GM19023 (cell line): ENCODE results near the gene NDUFB7.

ENCODE experiments used
- ATAC-seq: cut with Tn5 transposase; IDR thresholded peaks from one replicate; pipeline ENCODE4 v1.9.1; 2021; ENCODE audit warnings: mild to moderate bottlenecking, moderate library complexity; ENCODE audit not compliant: unreplicated experiment

NDUFB7 gene

DNA sequence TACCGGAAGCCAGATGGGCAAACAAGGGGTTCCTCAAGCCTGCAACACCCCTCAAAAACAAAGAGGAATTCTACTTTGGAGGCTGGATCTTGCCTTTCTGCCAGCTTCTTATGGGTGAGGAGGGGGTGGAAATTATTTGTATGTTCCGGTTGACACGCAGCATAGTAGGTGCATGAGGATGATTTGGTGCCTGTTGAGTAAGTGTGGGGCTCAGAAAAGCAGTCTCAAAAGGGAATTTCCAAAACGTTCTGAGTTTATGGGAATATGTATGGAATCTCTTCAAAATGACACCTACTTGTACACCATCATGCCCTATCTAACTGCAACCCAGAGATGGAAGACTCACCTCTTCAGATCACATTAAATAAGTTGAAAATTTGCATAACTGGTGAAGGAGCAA is 45.4 kb downstream of the NDUFB7 start:
- ATAC-seq: no peak

DNA sequence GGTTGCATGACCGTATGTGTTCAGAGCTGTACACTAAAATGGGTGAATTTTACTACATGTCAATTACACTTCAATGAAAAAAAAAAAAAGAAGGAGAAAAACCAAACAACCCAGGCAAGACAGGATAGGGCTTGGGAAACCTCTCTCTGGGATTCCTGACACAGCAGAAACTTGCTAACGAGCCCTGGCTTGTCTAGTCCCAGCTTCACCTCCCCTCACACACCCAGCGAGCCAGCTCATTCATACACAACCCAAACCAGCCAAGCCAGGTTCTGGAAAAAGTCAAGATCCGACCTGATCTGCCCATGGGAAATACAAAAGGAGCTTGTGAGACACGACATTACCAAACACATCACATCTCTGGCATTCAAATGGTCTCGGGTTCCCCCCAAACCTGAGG is 46.1 kb downstream of the NDUFB7 start:
- ATAC-seq: no peak

GRCh38 chr19:14520543-14520942 is 51.3 kb downstream of the NDUFB7 start:
- no peak for ATAC-seq

- ATAC-seq: no peak
Measured at GRCh38 chr19:14519860-14520407, 51.9 kb downstream of the NDUFB7 start.

- no peak for ATAC-seq
Measured at GRCh38 chr19:14519245-14519859, 52.5 kb downstream of the NDUFB7 start.

DNA sequence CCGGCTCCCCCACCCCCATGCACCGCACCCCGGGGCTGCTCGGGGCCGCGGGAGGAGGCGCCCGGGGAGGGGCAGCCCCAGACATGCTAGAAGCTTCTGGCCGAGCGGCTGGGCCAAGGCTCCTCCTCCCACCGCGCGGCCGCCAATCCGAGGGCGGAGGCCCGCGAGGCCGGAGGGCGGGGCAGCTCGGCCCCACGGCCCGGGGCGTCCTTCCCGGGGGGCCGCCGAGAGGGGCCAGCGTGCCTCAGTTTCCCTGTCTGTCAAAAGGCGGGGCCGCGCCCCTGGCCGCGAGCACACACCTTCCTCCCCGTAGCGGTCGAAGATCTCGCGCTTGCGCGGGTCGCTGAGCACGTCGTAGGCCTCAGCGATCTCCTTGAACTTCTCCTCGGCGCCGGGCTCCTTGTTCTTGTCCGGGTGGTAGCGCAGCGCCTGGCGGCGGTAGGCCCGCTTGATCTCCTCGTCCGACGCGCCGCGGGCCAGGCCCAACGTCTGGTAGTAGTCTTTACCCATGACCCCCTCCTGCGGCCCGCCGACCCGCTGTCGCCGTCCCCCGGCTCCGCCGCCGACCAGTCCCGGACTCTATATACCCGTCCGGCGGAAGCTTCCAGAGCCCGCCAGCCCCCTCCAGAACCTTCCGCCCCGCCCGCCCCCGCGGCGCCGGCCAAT is 53.9 kb downstream of the NDUFB7 start, which contains the start of gene DNAJB1:
DNAJB1 (minus strand) TSS at position 558 of the 666 bp plus-strand sequence; CDS start at position 510, 48 bp downstream.
- ATAC-seq: peak; percentile 69

GRCh38 chr19:14517446-14517839 is 54.4 kb downstream of the NDUFB7 start:
- no peak for ATAC-seq

GRCh38 chr19:14516746-14517438 is 55.0 kb downstream of the NDUFB7 start:
- no peak for ATAC-seq
